ENCODE measurements around the gene KCTD15.

Gene KCTD15

GRCh38 chr19:33798681-33799111, 2.0 kb downstream of the KCTD15 start:
- no peak for DNase-seq

GRCh38 chr19:33799476-33799875, 2.8 kb downstream of the KCTD15 start:
- no peak for DNase-seq

DNA sequence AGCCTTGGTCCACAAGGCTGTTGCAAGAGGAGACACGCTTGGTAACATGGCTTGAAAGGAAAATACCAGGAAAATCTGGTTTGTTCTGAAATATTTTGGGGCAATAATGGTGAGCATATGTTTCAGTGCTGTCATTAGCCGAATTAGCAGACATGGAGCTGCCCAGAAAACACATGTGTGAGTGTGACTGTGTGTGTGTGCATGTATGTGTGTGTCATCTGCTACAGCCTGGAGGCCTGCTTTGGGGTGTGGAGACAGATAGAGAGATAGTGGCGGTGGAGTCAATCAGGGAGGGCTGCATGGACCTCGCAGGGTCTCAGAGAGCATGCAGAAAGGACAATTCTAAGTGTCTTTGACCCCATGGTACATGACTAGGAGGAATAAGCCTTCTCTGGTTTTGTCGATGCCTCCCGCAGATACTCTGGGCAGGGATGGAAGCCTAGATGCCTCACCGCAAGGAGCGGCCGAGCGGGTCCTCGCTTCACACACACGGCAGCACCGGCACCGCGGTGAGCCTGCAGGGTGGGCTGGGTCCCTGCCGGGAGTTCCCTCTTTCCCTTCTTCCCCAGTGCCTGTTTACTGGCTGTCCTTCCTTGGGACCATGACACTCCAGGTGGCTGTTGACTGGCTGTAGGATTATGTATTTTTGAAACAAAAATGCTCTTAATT, 3.5 kb downstream of the KCTD15 start:
- DNase-seq: no peak

- DNase-seq: no peak
Observed at GRCh38 chr19:33801411-33801810, 4.7 kb downstream of the KCTD15 start.

GRCh38 chr19:33802001-33802400, 5.3 kb downstream of the KCTD15 start:
- DNase-seq: no peak

DNA sequence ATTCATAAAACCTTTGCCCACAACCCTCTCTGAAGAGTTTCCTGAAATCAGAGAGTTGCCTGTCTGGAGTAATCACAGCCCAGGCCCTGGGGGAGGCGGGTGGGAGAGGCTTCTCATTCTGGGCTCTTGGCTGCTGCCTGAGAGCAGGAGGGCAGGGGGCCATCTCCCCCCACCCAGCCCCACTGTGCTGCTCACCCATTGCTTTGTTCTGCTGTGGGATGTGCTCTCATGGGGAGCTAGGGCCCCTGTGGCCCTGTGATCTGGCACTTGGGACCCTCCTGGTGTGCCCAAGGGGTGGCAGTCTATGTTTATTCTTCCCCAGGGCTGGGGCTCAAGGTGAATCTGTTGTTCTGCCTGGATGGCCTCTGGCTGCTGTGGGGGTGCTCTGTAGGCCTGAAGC, 6.1 kb downstream of the KCTD15 start:
- no peak for DNase-seq

- DNase-seq: no peak
Observed at GRCh38 chr19:33803383-33803782, 6.7 kb downstream of the KCTD15 start.

- no peak for DNase-seq
Observed at GRCh38 chr19:33804021-33804799, 7.5 kb downstream of the KCTD15 start.

DNA sequence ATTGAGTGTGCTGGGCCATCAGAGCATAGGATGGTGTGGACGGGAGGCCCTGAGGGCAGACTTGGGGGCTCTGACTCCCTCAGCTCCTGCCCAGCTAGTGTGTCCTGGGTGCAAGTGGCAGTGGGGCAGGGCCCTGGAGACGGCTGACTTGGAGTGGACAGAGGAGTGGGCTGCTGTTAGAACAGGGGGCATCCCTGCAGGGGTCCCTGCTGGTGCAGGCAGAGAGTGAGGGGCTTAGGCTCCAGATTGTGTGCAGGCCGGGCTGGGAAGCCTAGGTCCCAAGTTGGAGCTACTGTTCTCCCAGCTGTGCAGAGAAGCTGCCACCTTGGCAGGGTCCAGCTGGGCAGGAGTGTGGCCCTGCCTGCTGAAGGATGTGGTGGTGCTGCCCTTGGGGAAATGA, 8.6 kb downstream of the KCTD15 start:
- DNase-seq: no peak

DNA sequence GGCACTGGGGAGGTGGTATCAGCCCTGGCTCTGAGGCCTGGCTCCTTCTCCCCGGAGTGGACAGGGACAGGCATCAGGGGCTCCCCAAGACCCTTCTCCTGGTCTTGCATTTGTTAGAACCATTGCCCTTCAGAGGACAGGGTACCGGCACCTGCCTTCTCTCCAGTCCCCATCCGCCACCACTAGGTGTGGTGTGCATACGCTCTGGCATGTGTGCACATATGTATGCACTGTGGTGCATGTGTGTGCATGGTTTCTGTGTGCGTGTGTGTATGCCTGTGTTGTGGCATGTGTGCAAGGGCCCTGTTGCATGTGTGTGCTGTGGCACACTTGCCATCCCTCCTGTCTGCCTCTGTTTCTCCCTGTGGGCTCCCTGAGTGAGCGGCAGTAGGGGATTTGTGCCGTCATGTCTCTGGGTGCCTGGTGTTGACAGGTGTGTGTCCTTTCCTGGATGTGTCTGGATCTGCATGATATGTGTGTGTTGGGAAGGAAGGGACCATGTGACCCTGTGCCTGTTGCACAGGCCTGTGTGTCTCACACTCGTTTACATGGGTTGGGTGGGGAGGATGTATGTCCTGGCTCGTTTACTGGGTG, 9.3 kb downstream of the KCTD15 start:
- DNase-seq: no peak

GRCh38 chr19:33806434-33806881, 9.8 kb downstream of the KCTD15 start:
- DNase-seq: no peak

GRCh38 chr19:33808399-33808798, 11.7 kb downstream of the KCTD15 start:
- DNase-seq: no peak

DNA sequence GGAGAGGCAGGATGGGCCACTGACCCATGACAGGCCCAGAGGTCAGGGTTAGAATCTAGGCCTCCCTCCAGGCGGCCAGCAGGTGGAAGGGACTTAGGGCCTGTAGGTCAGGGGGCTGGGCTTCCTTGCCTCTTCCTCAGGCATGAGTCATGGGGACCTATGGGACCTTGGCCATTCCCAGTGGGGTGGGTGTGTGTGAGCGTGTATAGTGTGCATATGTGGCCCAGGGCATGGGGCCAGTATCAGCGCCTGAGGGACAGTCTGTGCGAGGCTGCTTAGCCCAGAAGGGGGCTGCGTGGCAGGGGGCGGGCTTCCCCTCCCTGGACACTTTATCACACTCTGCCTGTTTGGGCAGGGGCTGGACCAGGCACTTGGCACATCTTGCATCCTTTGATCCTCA, 13.3 kb downstream of the KCTD15 start:
- DNase-seq: no peak

- DNase-seq: no peak
Observed at GRCh38 chr19:33810821-33811220, 14.2 kb downstream of the KCTD15 start.

GRCh38 chr19:33811246-33811645, 14.6 kb downstream of the KCTD15 start:
- DNase-seq: no peak

- no peak for DNase-seq
Observed at GRCh38 chr19:33811736-33812387, 15.2 kb downstream of the KCTD15 start.

- DNase-seq: no peak
Observed at GRCh38 chr19:33812388-33813330, 16.0 kb downstream of the KCTD15 start.

DNA sequence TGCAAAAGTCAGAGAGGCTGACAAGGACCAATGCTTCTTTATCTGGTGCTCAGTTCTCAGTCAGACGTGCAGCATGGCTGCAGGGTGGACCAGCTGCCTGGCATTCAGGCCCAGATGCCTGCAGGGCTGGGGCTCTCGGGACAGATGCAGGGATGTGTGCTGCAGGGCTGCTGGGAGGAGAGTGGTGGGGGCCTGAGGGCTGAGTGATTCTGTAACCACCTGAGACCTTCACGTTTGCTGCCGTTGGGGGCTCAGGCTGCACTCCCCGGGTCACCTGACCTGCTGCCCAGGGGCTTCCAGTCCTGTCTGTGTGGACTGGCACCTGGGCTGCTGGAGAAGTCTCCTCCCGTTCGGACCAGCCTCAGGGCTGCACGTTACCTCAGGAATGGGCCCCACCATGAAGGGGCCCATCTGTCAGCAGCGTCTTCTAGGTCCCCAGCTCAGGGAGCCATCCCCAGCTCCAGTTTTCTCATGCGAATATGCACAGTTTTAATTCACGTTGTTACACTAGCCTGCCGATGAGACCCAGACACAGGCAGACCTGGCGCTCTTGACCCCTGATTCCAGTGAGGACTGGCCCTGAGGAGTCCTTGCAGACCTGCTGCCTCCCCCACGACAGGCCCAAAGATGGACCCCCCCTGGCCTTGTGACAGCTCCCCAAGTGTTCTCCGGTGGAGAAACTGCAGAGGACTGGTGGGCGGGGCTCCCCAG, 16.9 kb downstream of the KCTD15 start:
- DNase-seq: no peak

DNA sequence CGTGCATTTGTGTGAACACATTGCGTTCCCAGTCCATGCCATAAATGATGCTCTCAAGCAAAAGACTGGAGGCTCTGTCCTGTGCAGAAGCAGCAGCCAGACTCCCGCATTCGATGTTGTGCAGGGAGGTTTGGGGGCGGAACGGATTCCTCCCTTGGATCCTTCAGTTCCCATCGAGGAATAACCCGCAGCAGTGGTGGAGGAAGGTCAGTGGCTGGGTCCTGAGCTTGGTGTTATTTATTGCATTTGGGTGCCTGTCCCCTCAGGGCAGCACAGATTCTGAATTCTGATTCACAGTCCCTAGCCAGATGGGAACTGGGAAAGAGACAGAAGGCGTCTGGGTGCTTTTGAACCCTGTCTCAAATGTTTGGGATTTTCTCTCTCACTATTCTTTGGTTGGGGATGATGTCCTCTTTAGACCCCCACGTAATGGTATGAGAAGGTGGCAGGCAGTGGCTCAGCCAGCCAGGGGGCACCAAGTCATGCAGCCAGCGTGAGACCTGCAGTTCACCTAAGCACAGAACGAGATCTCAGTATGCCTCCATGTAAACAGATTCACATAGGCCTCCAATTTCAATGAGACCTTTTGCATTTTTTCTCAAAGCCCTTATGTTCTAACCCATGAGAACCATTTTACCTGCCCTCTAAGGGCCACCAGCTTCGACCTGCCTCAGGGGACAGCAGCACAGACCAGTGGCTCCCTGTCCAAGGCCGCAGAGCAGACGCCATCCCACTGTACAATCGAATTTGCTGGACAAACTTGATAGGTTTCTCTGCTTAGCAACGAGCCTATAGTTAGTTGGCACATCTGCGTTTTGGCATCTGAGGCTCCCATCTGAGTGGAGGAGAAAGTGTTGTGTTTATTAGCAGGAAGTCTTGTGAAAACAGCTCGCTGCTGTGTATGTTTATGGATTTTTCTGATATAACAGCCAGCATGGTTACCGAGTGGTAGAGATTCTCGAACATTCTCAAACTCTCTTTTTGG, 17.8 kb downstream of the KCTD15 start:
- no peak for DNase-seq
